OCI-LY7 (cell line): ENCODE data around the gene TXLNG. TPM values are rescaled to one million over a fixed set of nuclear protein-coding genes. Genes with fewer than 3 reads are reported as not detected.
A peak's percentile ranks its signal among the peaks of the same experiment; 100 is the strongest.

ENCODE experiments used
- BruUV-seq: library from RNA; stranded (reverse); fragments of 400-500 nt; replicated peaks from 2 replicates; lab custom pipeline; 2021; lab: Mats Ljungman, UMichigan
- CTCF ChIA-PET: fragments of 300-600 bp; sonication (Branson Sonifier 250); formaldehyde crosslinking; loops from one replicate; lab custom pipeline; 2022; ENCODE audit warnings: antibody characterized with exemption; ENCODE audit not compliant: unreplicated experiment; lab: Charles Lee
- POLR2A ChIA-PET: fragments of 300-600 bp; sonication (Branson Sonifier 250); formaldehyde crosslinking; loops from one replicate; lab custom pipeline; 2022; ENCODE audit warnings: antibody characterized with exemption; lab: Charles Lee
- DNase-seq: peaks from one replicate; pipeline ENCODE4 v3.0.0-alpha.2; 2015; ENCODE audit warnings: low spot score
- H2AFZ ChIP-seq: fragments of 200-600 bp; sonication (generic), shearing (Covaris generic); 2 replicates; pipeline ENCODE4 v1.6.1; 2014; ENCODE audit warnings: mild to moderate bottlenecking, antibody characterized with exemption, low read length, moderate library complexity
- H3K27ac ChIP-seq: fragments of 200-600 bp; sonication (generic); 2 replicates; pipeline ENCODE4 v1.5.1; 2014; ENCODE audit warnings: mixed run types, low read depth, mild to moderate bottlenecking, moderate library complexity, low read length, inconsistent platforms; ENCODE audit not compliant: poor library complexity, severe bottlenecking
- H3K36me3 ChIP-seq: fragments of 200-600 bp; sonication (generic); 2 replicates; pipeline ENCODE4 v1.6.1; 2014; ENCODE audit warnings: mild to moderate bottlenecking, antibody characterized with exemption, low read length, moderate library complexity, mixed read lengths; ENCODE audit not compliant: insufficient read depth
- H3K4me1 ChIP-seq: fragments of 200-600 bp; sonication (generic); 2 replicates; pipeline ENCODE4 v1.5.1; 2014; ENCODE audit warnings: mild to moderate bottlenecking, low read length; ENCODE audit not compliant: insufficient read depth, poor library complexity, severe bottlenecking
- H3K4me2 ChIP-seq: fragments of 200-600 bp; sonication (generic); 2 replicates; pipeline ENCODE4 v1.6.1; 2014; ENCODE audit warnings: mild to moderate bottlenecking, low read length
- H3K4me3 ChIP-seq: fragments of 200-600 bp; sonication (generic); 2 replicates; pipeline ENCODE4 v1.5.1; 2014; ENCODE audit warnings: mild to moderate bottlenecking, low read depth, low read length; ENCODE audit not compliant: poor library complexity, severe bottlenecking
- H3K79me2 ChIP-seq: fragments of 200-600 bp; sonication (generic); 2 replicates; pipeline ENCODE4 v1.6.1; 2016; ENCODE audit warnings: low read depth, mild to moderate bottlenecking, low read length, moderate library complexity, mixed read lengths; ENCODE audit not compliant: insufficient read depth
- H3K9me2 ChIP-seq: fragments of 200-600 bp; sonication (generic); 2 replicates; pipeline ENCODE4 v1.6.1; 2016; ENCODE audit warnings: mild to moderate bottlenecking, low read length, mixed read lengths; ENCODE audit not compliant: insufficient read depth
- H3K9me3 ChIP-seq: fragments of 200-600 bp; sonication (generic); 2 replicates; pipeline ENCODE4 v1.6.1; 2014; ENCODE audit warnings: mild to moderate bottlenecking, mixed run types, low read length, mixed read lengths
- H4K20me1 ChIP-seq: fragments of 200-600 bp; sonication (generic); 2 replicates; pipeline ENCODE4 v1.6.1; 2014; ENCODE audit warnings: mild to moderate bottlenecking, antibody characterized with exemption, low read length, moderate library complexity, mixed read lengths; ENCODE audit not compliant: insufficient read depth
- CTCF ChIP-seq: fragments of 200-600 bp; sonication (generic); conservative IDR thresholded peaks from 2 replicates; pipeline ENCODE4 v1.5.1; 2014; ENCODE audit warnings: mild to moderate bottlenecking, antibody characterized with exemption, low read length, moderate library complexity, mixed read lengths
- EZH2phosphoT487 ChIP-seq: fragments of 200-600 bp; sonication (generic); IDR thresholded peaks from 2 replicates; pipeline ENCODE4 v1.6.1; 2018; ENCODE audit warnings: low read depth, borderline replicate concordance, mild to moderate bottlenecking, mixed run types, antibody characterized with exemption, low read length, moderate library complexity, mixed read lengths
- intact Hi-C: fragments of 100-400 bp; cut with micrococcal nuclease; formaldehyde crosslinking; loops from one replicate; pipeline ENCODE4 v1.10.0; 2022; ENCODE audit not compliant: unreplicated experiment
- total RNA-seq, 2 experiments: library from RNA; depleted of rRNA in 1 of 2; stranded (reverse); fragments of >200 nt in 1 of 2; shearing (Covaris generic) in 1 of 2; gene quantifications; 2 replicates each; pipeline ENCODE4 v1.2.3, GENCODE V29; 2014 to 2022

Gene TXLNG
- total RNA-seq, 2 experiments from 2014 or later = 16.9 to 22.0 TPM

GRCh38 chrX:16807976-16808542, 21.8 kb downstream of the TXLNG start:
- TF ChIP-seq CTCF (no peak), EZH2phosphoT487 (no peak)
- POLR2A ChIA-PET = interaction anchor here (1.0 to 2.4 kb wide), 2 partner anchors 10 to 16 kb away, joined by 4 to 13 read pairs; no protein-coding TSS in a partner anchor
- H3K27ac ChIP-seq = peak overlapping the region; percentile 35
- CTCF ChIA-PET = no interaction called here
- no peak overlapping the region for H3K4me3 ChIP-seq
- H3K9me2 ChIP-seq = no peaks in the 10 kb centered on the region
- peaks cover 81% of the 10 kb centered on the region for H3K79me2 ChIP-seq
- H3K36me3 ChIP-seq = peaks cover 57% of the 10 kb centered on the region
- H3K9me3 ChIP-seq = no peaks in the 10 kb centered on the region
- peak overlapping the region; percentile 22 for H3K4me2 ChIP-seq
- intact Hi-C loops = loop anchor here (5.0 kb wide), 1 partner anchor 91 kb away; the partner anchor contains the start of gene SYAP1
- no TSS peak for BruUV-seq
- no peaks in the 10 kb centered on the region; the same call in 1 of the 2 replicates for H4K20me1 ChIP-seq
- peaks cover 47% of the 10 kb centered on the region for H3K4me1 ChIP-seq
- no peak for DNase-seq
- H2AFZ ChIP-seq = no peak overlapping the region

GRCh38 chrX:16814597-16814996, 28.3 kb downstream of the TXLNG start:
- peaks cover 80% of the 10 kb centered on the region for H3K36me3 ChIP-seq
- ChIA-PET CTCF (no interaction called here), POLR2A (interaction anchor here (0.7 kb wide), 1 partner anchor 10 kb away, joined by 3 read pairs; no protein-coding TSS in a partner anchor)
- H3K79me2 ChIP-seq = peaks cover 71% of the 10 kb centered on the region
- H3K9me3 ChIP-seq = no peaks in the 10 kb centered on the region
- no TSS peak for BruUV-seq
- no peak for DNase-seq
- H3K4me1 ChIP-seq = peaks cover 8% of the 10 kb centered on the region
- TF ChIP-seq EZH2phosphoT487 (no peak), CTCF (no peak)
- intact Hi-C loops = no loop called here
- no peak overlapping the region for H3K4me2 ChIP-seq
- H3K4me3 ChIP-seq = no peak overlapping the region
- H3K9me2 ChIP-seq = no peaks in the 10 kb centered on the region
- H4K20me1 ChIP-seq = 0 out of 2 replicates have a peak, but pooled peaks cover 5% of the 10 kb centered on the region
- no peak overlapping the region for H3K27ac ChIP-seq
- no peak overlapping the region for H2AFZ ChIP-seq

- Histone ChIP-seq H3K4me3 (no peak overlapping the region), H3K4me1 (peaks cover 8% of the 10 kb centered on the region), H3K36me3 (peaks cover 73% of the 10 kb centered on the region), H3K9me2 (no peaks in the 10 kb centered on the region), H3K27ac (no peak overlapping the region), H3K9me3 (no peaks in the 10 kb centered on the region), H4K20me1 (0 out of 2 replicates have a peak, but pooled peaks cover 5% of the 10 kb centered on the region), H3K79me2 (peaks cover 34% of the 10 kb centered on the region), H3K4me2 (no peak overlapping the region), H2AFZ (no peak overlapping the region)
- ChIA-PET POLR2A (interaction anchor here (0.5 to 1.2 kb wide), 4 partner anchors 11 to 66 kb away, joined by 3 to 7 read pairs (median 4); no protein-coding TSS in a partner anchor), CTCF (no interaction called here)
- no peak for TF ChIP-seq EZH2phosphoT487
- intact Hi-C loops = no loop called here
- BruUV-seq = no TSS peak
- no peak for DNase-seq
Observed at GRCh38 chrX:16819634-16820033, 33.4 kb downstream of the TXLNG start.
